Naive thymus-derived CD8-positive, alpha-beta T cell (primary cell): ENCODE results near the gene PRSS27. TPM values are rescaled to one million over a fixed set of nuclear protein-coding genes. Genes with fewer than 3 reads are reported as not detected.
"Not testable (repeated sequence)": the region's sequence is repeated elsewhere in the genome, so short reads cannot be mapped to it uniquely, and the experiment has no call there.

Experiments
- ATAC-seq, 2 donors: fragments of 150-1000 bp; cut with Tn5 transposase in 1 of 2; sonication (Bioruptor Pico), chemical (Tn5 transposase) in 1 of 2; 1 replicate in 1 of 2; 2 replicates in 1 of 2; pipeline ENCODE4 v1.10.0; 2021; ENCODE audit warnings: mild to moderate bottlenecking in 2 of 2, moderate library complexity in 2 of 2
- POLR2A ChIA-PET: fragments of 350-600 bp; sonication (Branson Sonifier 250); formaldehyde crosslinking; loops from one replicate; lab custom pipeline; 2021; ENCODE audit warnings: antibody characterized with exemption; lab: Charles Lee
- DNase-seq, 10 donors: peaks; one replicate each; pipeline versions ENCODE4 v3.0.0 to v3.0.0-alpha.2; 2020 to 2022
- H3K27ac Mint-ChIP-seq, 10 donors: one replicate each; pipeline ENCODE4 v1.8.0; 2020 to 2022; ENCODE audit warnings: mild to moderate bottlenecking in 10 of 10, mixed read lengths in 10 of 10, moderate library complexity in 4 of 10, inconsistent platforms in 1 of 10
- H3K27me3 Mint-ChIP-seq, 5 donors: one replicate each; pipeline ENCODE4 v1.8.0; 2021 to 2022; ENCODE audit warnings: mixed read lengths in 5 of 5
- H3K36me3 Mint-ChIP-seq, 3 donors: one replicate each; pipeline ENCODE4 v1.8.0; 2020 to 2022; ENCODE audit warnings: mixed read lengths in 3 of 3, mild to moderate bottlenecking in 2 of 3, inconsistent platforms in 1 of 3
- H3K4me1 Mint-ChIP-seq, 4 donors: one replicate each; pipeline ENCODE4 v1.8.0; 2021 to 2022; ENCODE audit warnings: mixed read lengths in 4 of 4
- H3K4me3 Mint-ChIP-seq, 10 donors: one replicate each; pipeline ENCODE4 v1.8.0; 2020 to 2022; ENCODE audit warnings: mild to moderate bottlenecking in 10 of 10, mixed read lengths in 10 of 10, moderate library complexity in 6 of 10, inconsistent platforms in 1 of 10
- H3K9me3 Mint-ChIP-seq, 9 donors: one replicate each; pipeline ENCODE4 v1.8.0; 2020 to 2022; ENCODE audit warnings: mixed read lengths in 9 of 9, mild to moderate bottlenecking in 3 of 9, inconsistent platforms in 1 of 9, moderate library complexity in 1 of 9
- polyA plus RNA-seq, 3 donors: library from polyadenylated mRNA; unstranded; fragments of 300-500 nt; fragmentation: Illumina TruSeq; gene quantifications; one replicate each; pipeline ENCODE4 v1.2.3, GENCODE V29; 2021
- total RNA-seq, 8 experiments: library from RNA in 2 of 8; stranded (reverse) in 2 of 8; gene quantifications; one replicate each; pipeline ENCODE4 v1.2.3 and lab custom pipeline; 2021 to 2026

PRSS27 gene
- total and polyA plus RNA-seq, 5 experiments from 2014 or later, result 0.06 to 1.2 (median 0.81) TPM; not detected in 2

DNA sequence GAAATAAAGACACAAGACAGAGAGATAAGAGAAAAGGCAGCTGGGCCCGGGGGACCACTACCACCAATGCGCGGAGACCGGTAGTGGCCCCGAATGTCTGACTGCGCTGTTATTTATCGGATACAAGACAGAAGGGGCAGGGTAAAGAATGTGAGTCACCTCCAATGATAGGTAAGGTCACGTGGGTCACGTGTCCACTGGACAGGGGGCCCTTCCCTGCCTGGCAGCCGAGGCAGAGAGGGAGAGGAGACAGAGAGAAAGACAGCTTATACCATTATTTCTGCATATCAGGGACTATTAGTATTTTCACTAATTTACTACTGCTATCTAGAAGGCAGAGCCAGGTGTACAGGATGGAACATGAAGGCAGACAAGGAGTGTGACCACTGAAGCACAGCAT lies 50.4 kb downstream of the PRSS27 start:
- H3K27me3 Mint-ChIP-seq, H3K9me3 Mint-ChIP-seq, ATAC-seq, POLR2A ChIA-PET, DNase-seq: not testable (repeated sequence)
- Mint-ChIP-seq H3K4me1 (peaks cover 16 to 43% (median 30%) of the 10 kb centered on the region in 4 donors), H3K4me3 (peak overlapping the region in 5 of 10 donors; percentile 24 to 37 (median 31)), H3K27ac (peak overlapping the region in 4 of 10 donors; percentile 31 to 62 (median 48)), H3K36me3 (peaks cover 0 to 50% (median 2%) of the 10 kb centered on the region in 3 donors)

DNA sequence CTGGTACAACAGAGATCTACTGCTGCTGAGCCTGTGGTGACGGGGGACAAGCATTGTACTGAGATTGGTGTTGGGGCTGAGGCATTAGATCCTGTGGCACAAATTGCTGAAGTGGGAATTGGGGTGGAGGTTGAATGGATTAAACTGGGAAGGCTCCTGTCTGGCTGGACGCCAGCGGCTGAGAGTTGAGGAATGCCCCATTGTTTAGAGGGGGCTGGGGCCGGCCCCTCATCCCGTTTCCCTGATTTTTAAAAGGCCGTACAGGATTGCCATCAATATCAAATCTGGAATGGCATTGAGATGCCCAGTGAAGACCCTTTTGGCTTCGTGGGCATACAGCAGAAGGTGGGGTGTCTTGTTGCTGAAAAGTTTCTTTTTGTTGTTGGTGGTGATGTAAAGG lies 53.4 kb downstream of the PRSS27 start:
- POLR2A ChIA-PET, result not testable (repeated sequence)
- peaks cover 0 to 68% (median 2%) of the 10 kb centered on the region in 3 donors for H3K36me3 Mint-ChIP-seq

DNA sequence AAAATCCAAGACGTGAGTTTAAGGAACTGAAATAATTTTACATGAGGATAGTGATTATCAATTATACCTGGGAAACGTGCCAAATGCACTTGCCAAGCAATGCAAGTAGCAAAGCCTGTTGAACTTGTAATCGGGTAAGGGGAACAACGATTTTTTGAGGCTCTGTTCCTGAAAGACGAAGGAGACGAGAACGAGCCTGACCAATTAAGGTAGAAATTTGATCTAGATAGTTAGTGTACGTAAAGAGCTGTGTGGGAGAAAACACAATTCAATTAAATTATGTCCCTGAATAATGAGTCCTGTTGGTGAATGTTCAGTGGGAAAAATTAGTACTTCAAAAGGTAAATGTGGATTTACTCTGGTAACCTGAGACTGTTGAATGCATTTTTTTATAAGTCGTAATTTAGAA lies 55.4 kb downstream of the PRSS27 start:
- Mint-ChIP-seq H3K27ac (peak overlapping the region in 1 of 10 donors; percentile 66), H3K27me3 (no peaks in the 10 kb centered on the region), H3K4me1 (peaks cover 15 to 30% (median 19%) of the 10 kb centered on the region in 4 donors), H3K9me3 (no peaks in the 10 kb centered on the region), H3K36me3 (peaks cover 0 to 64% (median 2%) of the 10 kb centered on the region in 3 donors), H3K4me3 (no peak overlapping the region)
- ATAC-seq (no peak), DNase-seq (no peak)
- POLR2A ChIA-PET, result interaction anchor here (0.8 kb wide), 1 partner anchor 9 kb away, joined by 3 read pairs; no protein-coding TSS in a partner anchor

More for the DNA sequence above, 53.4 kb downstream of the PRSS27 start:
- peaks cover 14 to 36% (median 22%) of the 10 kb centered on the region in 4 donors for H3K4me1 Mint-ChIP-seq
- DNase-seq, H3K9me3 Mint-ChIP-seq, H3K27me3 Mint-ChIP-seq, H3K4me3 Mint-ChIP-seq, ATAC-seq: not testable (repeated sequence)
- peak overlapping the region in 1 of 10 donors; percentile 38 for H3K27ac Mint-ChIP-seq

DNA sequence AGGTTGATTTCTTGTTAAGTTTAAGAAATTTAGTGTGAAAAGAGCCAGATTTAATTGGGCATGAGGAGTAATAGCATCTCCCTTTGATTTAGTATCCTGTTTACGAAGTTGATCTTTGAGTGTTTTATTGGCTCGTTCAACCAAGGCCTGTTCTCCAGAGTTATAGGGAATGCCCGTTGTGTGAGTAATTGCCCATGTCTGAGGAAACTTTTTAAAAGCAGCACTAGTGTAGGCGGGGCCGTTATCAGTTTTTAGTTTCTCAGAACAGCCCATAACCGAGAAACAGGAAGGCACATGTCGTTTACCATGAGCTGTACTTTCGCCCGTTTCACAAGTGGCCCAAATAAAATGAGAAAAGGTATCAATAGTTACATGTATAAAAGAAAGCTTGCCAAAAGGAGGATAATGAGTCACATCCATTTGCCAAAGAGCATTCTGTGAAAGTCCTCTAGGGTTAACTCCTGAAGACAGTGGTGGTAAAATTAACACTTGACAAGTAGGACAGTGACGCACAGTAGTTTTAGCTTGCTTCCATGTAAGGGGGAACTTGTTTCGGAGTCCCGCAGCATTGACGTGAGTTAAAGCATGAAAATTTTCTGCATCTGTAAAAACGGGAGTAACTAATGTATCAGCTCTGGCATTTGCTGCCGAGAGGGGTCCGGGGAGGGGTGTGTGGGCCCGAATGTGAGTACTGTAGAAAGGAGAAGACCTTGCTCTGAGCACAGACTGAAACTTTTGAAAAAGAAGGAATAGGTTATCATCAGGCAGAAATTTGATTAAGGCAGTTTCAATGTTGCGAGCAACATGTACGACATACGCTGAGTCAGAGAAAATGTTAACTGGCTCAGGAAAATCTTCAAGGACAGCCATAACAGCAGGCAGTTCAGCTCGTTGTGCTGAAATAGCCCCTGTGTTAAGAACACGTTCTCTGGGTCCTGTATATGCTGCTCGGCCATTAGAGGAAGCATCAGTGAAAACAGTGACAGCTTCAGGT lies 56.2 kb downstream of the PRSS27 start:
- POLR2A ChIA-PET, result interaction anchor here (0.8 kb wide), 1 partner anchor 9 kb away, joined by 3 read pairs; no protein-coding TSS in a partner anchor
- H3K9me3 Mint-ChIP-seq, result no peaks in the 10 kb centered on the region
- DNase-seq (no peak), ATAC-seq (no peak)
- H3K4me1 Mint-ChIP-seq, result peaks cover 10 to 25% (median 15%) of the 10 kb centered on the region in 4 donors
- peak overlapping the region in 4 of 10 donors; percentile 51 to 83 (median 63) for H3K27ac Mint-ChIP-seq
- H3K27me3 Mint-ChIP-seq, result no peaks in the 10 kb centered on the region
- peak overlapping the region in 1 of 10 donors; percentile 62 for H3K4me3 Mint-ChIP-seq
- peaks cover 0 to 57% (median 0%) of the 10 kb centered on the region in 3 donors for H3K36me3 Mint-ChIP-seq

Other genes with a start within 250 kb of the PRSS27 start
- not detected for gene NTN3, start 248.9 kb downstream of the PRSS27 start, total RNA-seq
- gene NTN3, start 248.9 kb downstream of the PRSS27 start, polyA plus RNA-seq, result not detected
- gene TBC1D24, start 245.1 kb downstream of the PRSS27 start, total RNA-seq, result 10 to 100 TPM; 13.4 to 17.3 TPM
- gene TBC1D24, start 245.1 kb downstream of the PRSS27 start, polyA plus RNA-seq, result 1 to 10 TPM; 2.6 to 3.0 (median 2.6) TPM
- 100 to 1,000 TPM; 116 to 123 TPM for gene ATP6V0C, start 206.3 kb downstream of the PRSS27 start, total RNA-seq
- gene ATP6V0C, start 206.3 kb downstream of the PRSS27 start, polyA plus RNA-seq, result 10 to 100 TPM; 74.9 to 84.9 (median 77.6) TPM
- 100 to 1,000 TPM; 103 to 107 TPM for gene AMDHD2, start 199.9 kb downstream of the PRSS27 start, total RNA-seq
- gene AMDHD2, start 199.9 kb downstream of the PRSS27 start, polyA plus RNA-seq, result 10 to 100 TPM; 15.2 to 17.4 (median 16.4) TPM
- gene CEMP1, start 188.8 kb downstream of the PRSS27 start, total RNA-seq, result 1 to 10 TPM; 1.6 to 2.1 TPM
- 1 to 10 TPM in 2 of 3 donors, under 1 TPM in 1; 0.81 to 6.0 (median 2.8) TPM for gene CEMP1, start 188.8 kb downstream of the PRSS27 start, polyA plus RNA-seq
- gene PDPK1, start 182.2 kb downstream of the PRSS27 start, total RNA-seq, result 10 to 100 TPM; 66.1 to 69.7 TPM
- 10 to 100 TPM; 27.1 to 44.7 (median 28.6) TPM for gene PDPK1, start 182.2 kb downstream of the PRSS27 start, polyA plus RNA-seq
- 10 to 100 TPM; 24.3 to 25.5 TPM for gene KCTD5, start 37.7 kb downstream of the PRSS27 start, total RNA-seq
- gene KCTD5, start 37.7 kb downstream of the PRSS27 start, polyA plus RNA-seq, result 10 to 100 TPM; 10.8 to 18.4 (median 12.9) TPM
- 100 to 1,000 TPM; 927 to 965 TPM for gene SRRM2, start 32.4 kb upstream of the PRSS27 start, total RNA-seq
- gene SRRM2, start 32.4 kb upstream of the PRSS27 start, polyA plus RNA-seq, result 100 to 1,000 TPM in 1 of 3 donors, 10 to 100 TPM in 2; 25.5 to 110 (median 62.4) TPM
- 100 to 1,000 TPM; 121 to 137 TPM for gene ELOB, start 57.1 kb upstream of the PRSS27 start, total RNA-seq
- gene ELOB, start 57.1 kb upstream of the PRSS27 start, polyA plus RNA-seq, result 100 to 1,000 TPM; 230 to 301 (median 288) TPM
- gene PRSS33, start 67.3 kb upstream of the PRSS27 start, total RNA-seq, result not detected
- gene PRSS33, start 67.3 kb upstream of the PRSS27 start, polyA plus RNA-seq, result under 1 TPM in 1 of 3 donors, not detected in 2; 0.99 TPM
- gene PRSS41, start 78.2 kb upstream of the PRSS27 start, total RNA-seq, result not detected
- gene PRSS41, start 78.2 kb upstream of the PRSS27 start, polyA plus RNA-seq, result not detected
- gene PRSS21, start 97.0 kb upstream of the PRSS27 start, total RNA-seq, result 1 to 10 TPM; 2.0 to 2.9 TPM
- gene PRSS21, start 97.0 kb upstream of the PRSS27 start, polyA plus RNA-seq, result 10 to 100 TPM in 1 of 3 donors, 1 to 10 TPM in 2; 1.5 to 14.7 (median 3.2) TPM
- not detected for gene ZG16B, start 110.1 kb upstream of the PRSS27 start, total RNA-seq
- not detected for gene ZG16B, start 110.1 kb upstream of the PRSS27 start, polyA plus RNA-seq
- gene PRSS22, start 137.9 kb upstream of the PRSS27 start, total RNA-seq, result not detected
- gene PRSS22, start 137.9 kb upstream of the PRSS27 start, polyA plus RNA-seq, result not detected
- 10 to 100 TPM; 22.2 to 26.0 TPM for gene FLYWCH2, start 163.0 kb upstream of the PRSS27 start, total RNA-seq
- 10 to 100 TPM; 18.0 to 28.8 (median 26.5) TPM for gene FLYWCH2, start 163.0 kb upstream of the PRSS27 start, polyA plus RNA-seq
- 100 to 1,000 TPM; 109 to 113 TPM for gene FLYWCH1, start 191.7 kb upstream of the PRSS27 start, total RNA-seq
- 10 to 100 TPM in 2 of 3 donors, 1 to 10 TPM in 1; 5.9 to 18.4 (median 13.5) TPM for gene FLYWCH1, start 191.7 kb upstream of the PRSS27 start, polyA plus RNA-seq
- not detected for gene KREMEN2, start 244.1 kb upstream of the PRSS27 start, total RNA-seq
- not detected for gene KREMEN2, start 244.1 kb upstream of the PRSS27 start, polyA plus RNA-seq
- gene PAQR4, start 249.1 kb upstream of the PRSS27 start, total RNA-seq, result under 1 TPM; 0.27 to 0.60 TPM
- gene PAQR4, start 249.1 kb upstream of the PRSS27 start, polyA plus RNA-seq, result under 1 TPM in 2 of 3 donors, not detected in 1; 0.28 to 0.79 TPM